Activated CD4-positive, alpha-beta T cell treated with anti-CD3 and anti-CD28 coated beads for 36 hours (primary cell): ENCODE measurements around the gene UBE2QL1. TPM values are rescaled to one million over a fixed set of nuclear protein-coding genes. Genes with fewer than 3 reads are reported as not detected.

ENCODE experiments used
- ATAC-seq: fragments of 200-7000 bp; cut with Tn5 transposase; one replicate; pipeline ENCODE4 v1.10.0; 2021; ENCODE audit warnings: mild to moderate bottlenecking, moderate library complexity
- CTCF ChIA-PET: fragments of 350-600 bp; sonication (Branson Sonifier 250); formaldehyde crosslinking; loops from one replicate; lab custom pipeline; 2021; ENCODE audit warnings: antibody characterized with exemption; lab: Charles Lee
- POLR2A ChIA-PET: fragments of 350-600 bp; sonication (Branson Sonifier 250); formaldehyde crosslinking; loops from one replicate; lab custom pipeline; 2021; ENCODE audit warnings: antibody characterized with exemption, inconsistent platforms; lab: Charles Lee
- DNase-seq: peaks from one replicate; pipeline ENCODE4 v3.0.0-alpha.2; 2020
- H3K27ac Mint-ChIP-seq: one replicate; pipeline ENCODE4 v1.8.0; 2021; ENCODE audit warnings: mixed read lengths
- H3K27me3 Mint-ChIP-seq: one replicate; pipeline ENCODE4 v1.8.0; 2021; ENCODE audit warnings: mixed read lengths
- H3K36me3 Mint-ChIP-seq: one replicate; pipeline ENCODE4 v1.8.0; 2021; ENCODE audit warnings: low read depth, mixed read lengths
- H3K4me1 Mint-ChIP-seq: one replicate; pipeline ENCODE4 v1.8.0; 2021; ENCODE audit warnings: mixed read lengths
- H3K4me3 Mint-ChIP-seq: one replicate; pipeline ENCODE4 v1.8.0; 2021; ENCODE audit warnings: mild to moderate bottlenecking, moderate library complexity, mixed read lengths
- H3K9me3 Mint-ChIP-seq: one replicate; pipeline ENCODE4 v1.8.0; 2021; ENCODE audit warnings: low read depth, mixed read lengths
- intact Hi-C, 2 experiments: fragments of 100-400 bp; cut with DNase I in 1 of 2; cut with micrococcal nuclease in 1 of 2; formaldehyde crosslinking; loops; one replicate each; pipeline versions ENCODE4 v1.14.2 to v1.15.1; 2022 to 2024; cut with DNase I, micrococcal nuclease
- total RNA-seq, 2 experiments: library from RNA; stranded (reverse); gene quantifications; one replicate each; pipeline ENCODE4 v1.2.3, GENCODE V29; 2021

UBE2QL1 gene, protein sequence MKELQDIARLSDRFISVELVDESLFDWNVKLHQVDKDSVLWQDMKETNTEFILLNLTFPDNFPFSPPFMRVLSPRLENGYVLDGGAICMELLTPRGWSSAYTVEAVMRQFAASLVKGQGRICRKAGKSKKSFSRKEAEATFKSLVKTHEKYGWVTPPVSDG
- not detected for total RNA-seq

- ATAC-seq, result peak; percentile 61
- Mint-ChIP-seq H3K27ac (peak within 1 kb of the TSS; percentile 19), H3K36me3 (no peaks in the 10 kb centered on the region), H3K9me3 (no peaks in the 10 kb centered on the region), H3K4me1 (peaks cover 12% of the 10 kb centered on the region), H3K27me3 (peaks cover 40% of the 10 kb centered on the region), H3K4me3 (peak within 1 kb of the TSS; percentile 61)
- POLR2A ChIA-PET, result no interaction called here
- CTCF ChIA-PET, result no interaction called here
- DNase-seq, result peak; percentile 38
- intact Hi-C loops, result loop anchor here in 1 of 2 experiments (1.0 to 2.0 kb wide), 2 partner anchors 70 to 130 kb away; partner anchors contain the start of gene MED10
Observed at GRCh38 chr5:6448622-6449464, at the start of gene UBE2QL1. TSS of gene UBE2QL1 (plus strand) at chr5:6448859. CDS start at chr5:6448894, 35 bp downstream.

DNA sequence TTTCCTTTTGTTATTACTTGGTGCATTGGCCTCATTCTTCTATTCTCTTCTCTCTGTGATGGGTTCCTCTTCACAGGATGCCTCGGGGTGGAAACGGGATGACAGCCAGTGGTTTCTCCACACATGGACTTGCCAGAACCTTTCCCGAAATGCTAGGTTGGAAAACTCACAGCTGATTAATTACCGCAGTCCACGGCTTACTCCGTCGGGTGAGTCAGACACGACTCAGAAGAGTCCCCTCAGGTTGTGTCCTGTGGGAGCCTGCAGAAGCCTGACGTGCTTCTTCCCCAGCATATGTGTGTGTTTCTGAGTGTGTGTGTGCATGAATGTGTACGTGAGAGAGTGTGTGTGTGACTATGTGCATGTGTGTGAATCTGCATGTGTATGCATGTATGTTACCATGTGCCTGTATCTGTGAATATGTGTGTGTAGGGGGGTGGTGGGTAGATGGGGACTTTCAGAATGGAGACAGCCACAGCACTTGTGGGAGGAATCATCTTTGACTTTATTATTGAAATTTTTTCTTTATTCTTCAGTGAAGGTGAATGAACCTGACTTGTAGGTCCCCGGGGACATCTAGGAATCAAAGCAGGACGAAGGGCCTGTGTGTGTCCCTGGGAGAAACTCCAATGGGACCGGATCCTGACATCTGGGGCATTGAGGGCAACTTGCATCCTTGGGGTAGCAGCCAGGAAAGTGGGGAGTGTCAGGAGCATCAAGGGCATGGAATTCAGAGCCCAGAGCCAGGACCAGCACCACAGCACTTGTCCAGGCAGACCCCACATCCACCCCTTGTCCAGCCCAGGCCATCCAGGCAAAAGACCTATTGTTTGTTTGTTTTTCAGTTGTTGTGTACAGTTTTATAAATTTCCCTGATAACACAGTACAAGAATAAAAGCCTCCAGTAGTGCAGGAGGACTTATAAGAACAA is 48.4 kb upstream of the UBE2QL1 start:
- ATAC-seq, result no peak
- ChIA-PET CTCF (no interaction called here), POLR2A (no interaction called here)
- H3K27me3 Mint-ChIP-seq, result peaks cover 4% of the 10 kb centered on the region
- no peaks in the 10 kb centered on the region for H3K36me3 Mint-ChIP-seq
- peaks cover 3% of the 10 kb centered on the region for H3K4me1 Mint-ChIP-seq
- intact Hi-C loops, result no loop called here
- no peak overlapping the region for H3K4me3 Mint-ChIP-seq
- no peak overlapping the region for H3K27ac Mint-ChIP-seq
- DNase-seq, result no peak
- H3K9me3 Mint-ChIP-seq, result no peaks in the 10 kb centered on the region

GRCh38 chr5:6401410-6401809 is 47.2 kb upstream of the UBE2QL1 start:
- ChIA-PET CTCF (no interaction called here), POLR2A (no interaction called here)
- Mint-ChIP-seq H3K27me3 (peaks cover 4% of the 10 kb centered on the region), H3K4me3 (no peak overlapping the region), H3K27ac (no peak overlapping the region), H3K4me1 (peaks cover 3% of the 10 kb centered on the region), H3K9me3 (no peaks in the 10 kb centered on the region), H3K36me3 (no peaks in the 10 kb centered on the region)
- ATAC-seq (no peak), DNase-seq (no peak)
- intact Hi-C loops, result no loop called here

DNA sequence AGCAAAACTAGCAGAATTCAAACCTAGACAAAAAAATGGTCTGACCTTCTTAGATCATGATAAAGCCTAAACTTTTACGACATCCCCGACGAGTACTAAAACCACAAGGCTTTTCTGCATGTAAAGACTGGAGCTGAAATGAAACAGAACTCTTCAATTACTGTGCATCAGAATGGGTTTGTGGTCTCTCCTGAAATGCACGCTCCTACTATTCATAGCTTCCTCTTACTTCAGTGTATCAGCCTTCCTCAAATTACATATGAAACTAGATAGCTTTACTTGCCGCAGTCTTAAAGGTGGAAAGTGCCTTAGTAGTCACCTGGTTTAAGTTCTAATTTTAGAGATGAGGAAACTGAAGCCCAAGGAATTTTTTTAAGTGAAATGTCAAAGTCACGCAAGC is 45.7 kb upstream of the UBE2QL1 start:
- Mint-ChIP-seq H3K4me1 (peaks cover 3% of the 10 kb centered on the region), H3K36me3 (no peaks in the 10 kb centered on the region), H3K27ac (no peak overlapping the region), H3K27me3 (peaks cover 11% of the 10 kb centered on the region), H3K4me3 (no peak overlapping the region), H3K9me3 (no peaks in the 10 kb centered on the region)
- ATAC-seq (peak; percentile 51), DNase-seq (no peak)
- CTCF ChIA-PET, result no interaction called here
- POLR2A ChIA-PET, result no interaction called here
- intact Hi-C loops, result no loop called here

DNA sequence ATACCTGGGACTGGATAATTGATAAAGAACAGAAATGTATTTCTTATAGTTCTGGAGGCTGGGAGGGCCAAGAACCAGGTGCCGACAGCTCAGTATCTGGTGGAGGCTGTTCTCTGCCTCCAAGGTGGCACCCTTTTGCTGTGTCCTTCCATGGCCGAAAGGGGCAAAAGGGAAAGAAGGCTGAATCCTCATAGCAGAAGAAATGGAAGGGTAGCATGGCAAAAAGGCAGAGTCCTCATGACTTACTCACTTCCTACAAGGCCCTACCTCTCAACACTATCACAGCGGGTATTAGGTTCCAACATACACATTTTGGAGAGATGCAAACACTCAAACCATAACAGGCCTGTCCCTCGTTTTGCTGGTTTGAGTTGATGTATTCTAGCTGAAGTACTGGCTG is 45.2 kb upstream of the UBE2QL1 start:
- DNase-seq (no peak), ATAC-seq (no peak)
- POLR2A ChIA-PET, result no interaction called here
- Mint-ChIP-seq H3K27ac (no peak overlapping the region), H3K4me1 (peaks cover 4% of the 10 kb centered on the region), H3K9me3 (no peaks in the 10 kb centered on the region), H3K36me3 (no peaks in the 10 kb centered on the region), H3K4me3 (no peak overlapping the region), H3K27me3 (peaks cover 11% of the 10 kb centered on the region)
- intact Hi-C loops, result no loop called here
- CTCF ChIA-PET, result interaction anchor here (0.7 kb wide), 1 partner anchor 970 kb away, joined by 3 read pairs; no protein-coding TSS in a partner anchor

DNA sequence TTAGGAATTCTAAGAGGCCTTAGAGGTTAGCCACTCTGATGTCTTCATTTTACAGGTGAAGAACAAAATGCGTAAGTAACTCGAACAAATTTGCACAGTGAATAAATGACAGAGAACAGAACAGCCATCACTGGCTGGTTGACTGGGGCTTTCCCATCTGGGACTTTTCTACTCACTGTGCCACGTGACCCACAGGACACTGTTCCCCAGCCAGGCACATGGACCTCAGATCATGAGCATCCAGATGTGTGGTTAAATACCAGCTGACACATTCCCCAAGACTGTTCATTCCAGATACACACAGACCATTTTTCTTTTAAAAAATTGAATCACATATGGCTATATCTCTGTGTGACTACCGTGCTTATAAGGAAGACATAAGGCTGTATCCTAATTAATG is 44.5 kb upstream of the UBE2QL1 start:
- H3K4me1 Mint-ChIP-seq, result peaks cover 7% of the 10 kb centered on the region
- no peaks in the 10 kb centered on the region for H3K9me3 Mint-ChIP-seq
- no peak for ATAC-seq
- intact Hi-C loops, result no loop called here
- H3K4me3 Mint-ChIP-seq, result no peak overlapping the region
- POLR2A ChIA-PET, result no interaction called here
- CTCF ChIA-PET, result interaction anchor here (0.5 to 0.7 kb wide), 2 partner anchors 971 to 980 kb away, joined by 3 read pairs; no protein-coding TSS in a partner anchor
- no peak overlapping the region for H3K27ac Mint-ChIP-seq
- H3K36me3 Mint-ChIP-seq, result no peaks in the 10 kb centered on the region
- no peak for DNase-seq
- peaks cover 12% of the 10 kb centered on the region for H3K27me3 Mint-ChIP-seq

DNA sequence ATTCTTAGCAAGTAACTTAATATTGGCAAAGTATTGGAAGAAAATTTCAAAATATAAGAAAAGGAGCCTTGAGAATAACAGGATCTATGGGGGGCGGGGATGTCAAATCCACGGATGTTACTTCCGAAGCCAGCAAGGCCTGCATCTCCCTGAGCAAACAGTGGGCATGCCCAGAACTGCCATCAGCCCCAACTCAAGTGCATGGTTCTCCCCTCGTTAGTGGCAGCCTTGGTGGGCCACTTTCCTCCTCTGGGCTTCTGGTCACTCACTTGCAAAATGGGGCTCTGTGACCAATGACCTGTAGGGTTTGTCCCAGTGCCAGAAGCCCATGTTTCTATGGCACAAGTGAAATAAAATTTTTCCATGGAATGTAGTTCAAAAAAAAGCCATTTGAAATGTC is 43.1 kb upstream of the UBE2QL1 start:
- Mint-ChIP-seq H3K27me3 (peaks cover 15% of the 10 kb centered on the region), H3K27ac (no peak overlapping the region), H3K4me3 (no peak overlapping the region), H3K36me3 (peaks cover 2% of the 10 kb centered on the region), H3K4me1 (peaks cover 7% of the 10 kb centered on the region), H3K9me3 (no peaks in the 10 kb centered on the region)
- ChIA-PET CTCF (interaction anchor here (0.6 kb wide), 1 partner anchor 16 kb away, joined by 5 read pairs; no protein-coding TSS in a partner anchor), POLR2A (no interaction called here)
- intact Hi-C loops, result no loop called here
- no peak for ATAC-seq
- no peak for DNase-seq

- Mint-ChIP-seq H3K36me3 (peaks cover 2% of the 10 kb centered on the region), H3K27me3 (peaks cover 15% of the 10 kb centered on the region), H3K9me3 (no peaks in the 10 kb centered on the region), H3K4me1 (peaks cover 7% of the 10 kb centered on the region), H3K27ac (no peak overlapping the region), H3K4me3 (no peak overlapping the region)
- no peak for ATAC-seq
- DNase-seq, result no peak
- ChIA-PET POLR2A (no interaction called here), CTCF (no interaction called here)
- intact Hi-C loops, result no loop called here
Observed at GRCh38 chr5:6407558-6408259, 41.0 kb upstream of the UBE2QL1 start.

- H3K27ac Mint-ChIP-seq, result peak overlapping the region; percentile 45
- peaks cover 4% of the 10 kb centered on the region for H3K4me1 Mint-ChIP-seq
- DNase-seq (no peak), ATAC-seq (no peak)
- H3K36me3 Mint-ChIP-seq, result peaks cover 2% of the 10 kb centered on the region
- H3K4me3 Mint-ChIP-seq, result no peak overlapping the region
- CTCF ChIA-PET, result no interaction called here
- H3K27me3 Mint-ChIP-seq, result peaks cover 15% of the 10 kb centered on the region
- H3K9me3 Mint-ChIP-seq, result no peaks in the 10 kb centered on the region
- POLR2A ChIA-PET, result no interaction called here
- intact Hi-C loops, result no loop called here
Observed at GRCh38 chr5:6408260-6408596, 40.4 kb upstream of the UBE2QL1 start.

GRCh38 chr5:6408627-6409446 is 39.8 kb upstream of the UBE2QL1 start:
- intact Hi-C loops, result no loop called here
- H3K4me1 Mint-ChIP-seq, result peaks cover 4% of the 10 kb centered on the region
- peak; percentile 55 for ATAC-seq
- DNase-seq, result no peak
- H3K4me3 Mint-ChIP-seq, result no peak overlapping the region
- peak overlapping the region; percentile 45 for H3K27ac Mint-ChIP-seq
- POLR2A ChIA-PET, result no interaction called here
- H3K9me3 Mint-ChIP-seq, result no peaks in the 10 kb centered on the region
- H3K36me3 Mint-ChIP-seq, result peaks cover 2% of the 10 kb centered on the region
- peaks cover 13% of the 10 kb centered on the region for H3K27me3 Mint-ChIP-seq
- CTCF ChIA-PET, result no interaction called here
